ENCODE measurements around the gene NR1I2. TPM values are rescaled to one million over a fixed set of nuclear protein-coding genes. Genes with fewer than 3 reads are reported as not detected.

Gene NR1I2
- total RNA-seq, 1 experiment from 2014 or later, result not detected

DNA sequence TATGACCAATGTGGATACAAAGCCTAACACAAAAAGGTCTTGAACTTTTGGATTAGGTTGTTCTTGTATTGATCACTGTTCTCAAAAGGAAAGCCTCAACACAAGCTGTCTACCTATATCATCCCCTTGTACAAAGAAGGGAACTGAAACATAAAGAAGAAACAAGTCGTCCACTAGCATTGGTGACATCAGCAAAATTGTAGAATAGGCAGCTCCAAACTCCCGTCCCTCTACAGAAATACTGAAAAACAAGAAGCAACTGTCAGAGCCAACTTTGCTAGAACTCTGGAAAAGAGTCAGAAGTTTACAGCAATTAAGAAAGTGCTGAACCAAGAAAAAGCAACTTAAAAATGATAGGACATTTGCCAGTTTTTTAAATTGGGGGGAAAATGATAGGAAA lies 7.5 kb upstream of the NR1I2 start:
- no peak for DNase-seq (ENCODE audit: low read depth)
- in situ Hi-C loops (cut with HindIII; ENCODE audit: low pct_unique_long_range_greater_than_20kb, low sequenced_read_pairs), result no loop called here

- in situ Hi-C loops (cut with HindIII; ENCODE audit: low pct_unique_long_range_greater_than_20kb, low sequenced_read_pairs), result no loop called here
- no peak for DNase-seq (ENCODE audit: low read depth)
Observed at GRCh38 chr3:119776304-119776703, 5.6 kb upstream of the NR1I2 start.

- no peak for DNase-seq (ENCODE audit: low read depth)
- in situ Hi-C loops (cut with HindIII; ENCODE audit: low pct_unique_long_range_greater_than_20kb, low sequenced_read_pairs), result no loop called here
Observed at GRCh38 chr3:119778176-119778575, 3.7 kb upstream of the NR1I2 start.

DNA sequence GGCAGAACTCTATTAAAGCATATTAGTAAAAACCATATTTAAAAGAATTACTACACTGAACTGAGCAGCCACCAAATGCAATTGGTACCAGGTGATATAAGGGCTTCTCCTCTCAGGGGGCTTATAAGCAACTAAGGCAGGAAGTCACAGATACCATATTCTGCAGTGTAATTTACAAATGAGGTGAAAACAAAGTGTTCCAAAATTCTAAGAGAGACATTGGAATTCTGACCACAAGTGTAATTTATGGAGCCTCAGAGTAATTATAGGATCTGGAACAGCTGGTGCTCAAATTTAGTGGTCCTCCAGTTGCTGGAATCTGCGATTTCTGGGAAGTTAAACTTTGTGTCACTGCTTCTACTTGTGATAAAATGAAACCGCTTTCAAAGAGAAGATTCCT lies 3.1 kb upstream of the NR1I2 start:
- DNase-seq (ENCODE audit: low read depth), result no peak
- in situ Hi-C loops (cut with HindIII; ENCODE audit: low pct_unique_long_range_greater_than_20kb, low sequenced_read_pairs), result no loop called here

- in situ Hi-C loops (cut with HindIII; ENCODE audit: low pct_unique_long_range_greater_than_20kb, low sequenced_read_pairs), result no loop called here
- peak; percentile 20 for DNase-seq (ENCODE audit: low read depth)
Observed at GRCh38 chr3:119779731-119780383, 2.0 kb upstream of the NR1I2 start.

- in situ Hi-C loops (cut with HindIII; ENCODE audit: low pct_unique_long_range_greater_than_20kb, low sequenced_read_pairs), result no loop called here
- no peak for DNase-seq (ENCODE audit: low read depth)
Observed at GRCh38 chr3:119782460-119782859, 559 bp downstream of the NR1I2 start.

GRCh38 chr3:119783255-119783654 lies 1.4 kb downstream of the NR1I2 start:
- in situ Hi-C loops (cut with HindIII; ENCODE audit: low pct_unique_long_range_greater_than_20kb, low sequenced_read_pairs), result no loop called here
- no peak for DNase-seq (ENCODE audit: low read depth)

- no peak for DNase-seq (ENCODE audit: low read depth)
- in situ Hi-C loops (cut with HindIII; ENCODE audit: low pct_unique_long_range_greater_than_20kb, low sequenced_read_pairs), result no loop called here
Observed at GRCh38 chr3:119783883-119784282, 2.0 kb downstream of the NR1I2 start.

DNA sequence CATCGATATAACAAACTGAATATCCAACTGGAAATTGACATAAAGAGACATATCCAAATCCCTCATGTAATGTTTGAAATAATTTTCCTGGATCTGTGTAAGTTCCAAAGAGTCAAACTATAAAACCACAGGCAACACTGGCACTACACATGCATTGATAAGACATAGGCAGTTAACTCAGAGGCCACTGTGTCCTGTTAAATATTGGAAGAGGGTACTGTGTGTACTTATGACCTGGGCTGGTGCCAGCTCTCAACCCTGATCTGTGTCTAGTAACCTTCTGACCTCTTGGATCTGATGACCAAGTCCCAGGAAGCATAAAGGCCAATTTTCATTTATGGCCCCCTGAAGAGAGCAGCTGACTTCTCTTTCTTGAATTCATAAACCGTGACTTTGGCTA lies 4.5 kb downstream of the NR1I2 start:
- in situ Hi-C loops (cut with HindIII; ENCODE audit: low pct_unique_long_range_greater_than_20kb, low sequenced_read_pairs), result no loop called here
- no peak for DNase-seq (ENCODE audit: low read depth)

GRCh38 chr3:119790369-119790768 lies 8.5 kb downstream of the NR1I2 start:
- DNase-seq (ENCODE audit: low read depth), result no peak

DNA sequence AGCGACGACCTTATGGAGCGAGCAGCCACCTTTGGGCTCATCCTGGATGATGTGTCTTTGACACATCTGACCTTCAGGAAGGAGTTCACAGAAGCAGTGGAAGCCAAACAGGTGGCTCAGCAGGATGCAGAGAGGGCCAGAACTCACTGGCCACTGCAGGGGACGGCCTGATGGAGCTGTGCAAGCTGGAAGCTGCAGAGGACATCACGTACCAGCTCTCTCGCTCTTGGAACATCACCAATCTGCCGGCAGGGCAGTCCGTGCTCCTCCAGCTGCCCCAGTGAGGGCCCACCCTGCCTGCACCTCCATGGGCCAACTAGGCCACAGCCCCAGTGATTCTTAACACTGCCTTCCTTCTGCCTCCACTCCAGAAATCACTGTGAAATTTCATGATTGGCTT lies 10.4 kb downstream of the NR1I2 start:
- no peak for DNase-seq (ENCODE audit: low read depth)
- in situ Hi-C loops (cut with HindIII; ENCODE audit: low pct_unique_long_range_greater_than_20kb, low sequenced_read_pairs), result no loop called here

More at GRCh38 chr3:119790369-119790768, 8.5 kb downstream of the NR1I2 start:
- in situ Hi-C loops (cut with HindIII; ENCODE audit: low pct_unique_long_range_greater_than_20kb, low sequenced_read_pairs), result no loop called here

DNA sequence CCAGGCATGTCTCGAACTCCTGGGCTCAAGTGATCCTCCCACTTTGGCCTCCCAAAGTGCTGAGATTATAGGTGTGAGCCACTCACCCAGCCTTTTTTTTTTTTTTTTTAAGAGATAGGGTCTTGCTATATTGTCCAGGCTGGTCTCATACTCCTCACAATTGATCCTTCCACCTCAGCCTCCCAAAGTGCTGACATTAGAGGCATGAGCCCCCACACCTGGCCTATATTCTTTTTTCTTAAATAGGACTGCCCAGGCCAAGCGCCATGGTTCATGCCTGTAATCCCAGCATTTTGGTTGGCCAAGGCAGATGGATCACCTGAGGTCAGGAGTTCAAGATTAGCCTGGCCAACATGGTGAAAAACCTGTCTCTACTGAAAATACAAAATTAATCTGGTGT lies 12.5 kb downstream of the NR1I2 start:
- in situ Hi-C loops (cut with HindIII; ENCODE audit: low pct_unique_long_range_greater_than_20kb, low sequenced_read_pairs), result no loop called here
- no peak for DNase-seq (ENCODE audit: low read depth)

DNA sequence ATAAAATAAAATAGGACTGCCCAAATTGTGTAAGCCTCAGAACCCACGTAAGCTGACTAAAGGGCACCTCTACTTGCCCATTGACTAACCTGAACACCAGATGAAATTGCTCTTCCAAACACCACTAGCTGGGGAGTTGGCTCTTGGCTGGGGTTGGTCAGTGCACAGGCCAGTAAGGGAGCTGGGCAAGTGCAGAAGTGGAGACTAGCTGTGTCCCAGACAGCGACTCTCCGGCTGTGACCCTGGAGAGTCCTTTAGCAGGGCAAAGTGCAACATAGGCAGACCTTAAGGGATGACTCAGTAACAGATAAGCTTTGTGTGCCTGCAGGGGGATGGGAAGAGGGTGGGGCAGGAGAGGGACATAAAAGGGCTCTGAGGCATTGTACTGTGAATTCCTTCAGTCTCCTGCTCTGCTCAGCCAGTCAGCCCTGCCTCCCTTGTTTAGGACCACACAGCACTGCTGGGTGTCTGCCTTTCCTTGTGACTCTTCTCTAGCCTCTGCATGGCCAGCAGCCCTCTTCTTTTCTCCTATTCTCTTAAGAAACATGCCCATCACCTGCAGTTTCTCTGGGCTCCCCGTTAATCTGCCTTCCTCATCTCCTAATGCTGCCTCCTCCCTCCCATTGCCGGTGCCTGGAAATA lies 13.2 kb downstream of the NR1I2 start:
- DNase-seq (ENCODE audit: low read depth), result peak; percentile 70
- in situ Hi-C loops (cut with HindIII; ENCODE audit: low pct_unique_long_range_greater_than_20kb, low sequenced_read_pairs), result no loop called here

DNA sequence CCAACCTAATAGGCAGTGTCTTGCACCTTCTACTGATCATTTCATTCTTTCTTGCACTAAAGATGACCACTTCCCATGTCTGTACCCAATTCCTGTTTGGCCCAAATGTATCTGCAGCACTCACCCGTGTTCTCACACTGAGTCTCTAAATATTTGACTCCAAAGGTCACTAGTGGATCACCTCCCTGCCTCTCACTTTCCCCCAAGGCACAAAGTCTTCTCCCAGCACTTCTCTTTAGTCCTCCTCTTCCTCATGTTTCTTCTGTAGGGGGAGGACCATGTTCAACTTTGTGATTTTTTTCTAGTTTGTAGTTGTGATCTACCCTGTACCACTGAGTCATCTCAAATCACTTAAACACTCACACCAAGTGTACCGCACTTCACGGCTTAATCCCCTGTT lies 13.9 kb downstream of the NR1I2 start:
- DNase-seq (ENCODE audit: low read depth), result no peak

GRCh38 chr3:119796368-119796767 lies 14.5 kb downstream of the NR1I2 start:
- DNase-seq (ENCODE audit: low read depth), result no peak
- in situ Hi-C loops (cut with HindIII; ENCODE audit: low pct_unique_long_range_greater_than_20kb, low sequenced_read_pairs), result no loop called here

More for the DNA sequence above, 13.9 kb downstream of the NR1I2 start:
- in situ Hi-C loops (cut with HindIII; ENCODE audit: low pct_unique_long_range_greater_than_20kb, low sequenced_read_pairs), result no loop called here

- no peak for DNase-seq (ENCODE audit: low read depth)
- in situ Hi-C loops (cut with HindIII; ENCODE audit: low pct_unique_long_range_greater_than_20kb, low sequenced_read_pairs), result no loop called here
Observed at GRCh38 chr3:119796785-119797184, 14.9 kb downstream of the NR1I2 start.

GRCh38 chr3:119800844-119801243 lies 18.9 kb downstream of the NR1I2 start:
- DNase-seq (ENCODE audit: low read depth), result no peak
- in situ Hi-C loops (cut with HindIII; ENCODE audit: low pct_unique_long_range_greater_than_20kb, low sequenced_read_pairs), result no loop called here

GRCh38 chr3:119808244-119808643 lies 26.3 kb downstream of the NR1I2 start:
- in situ Hi-C loops (cut with HindIII; ENCODE audit: low pct_unique_long_range_greater_than_20kb, low sequenced_read_pairs), result no loop called here
- no peak for DNase-seq (ENCODE audit: low read depth)

GRCh38 chr3:119808843-119809242 lies 26.9 kb downstream of the NR1I2 start:
- no peak for DNase-seq (ENCODE audit: low read depth)
- in situ Hi-C loops (cut with HindIII; ENCODE audit: low pct_unique_long_range_greater_than_20kb, low sequenced_read_pairs), result no loop called here

Measured in Caki2 (cell line).